Esophagus mucosa (tissue), 1 donor: Measurements from ENCODE around the gene SLC45A1. TPM values are rescaled to one million over a fixed set of nuclear protein-coding genes. Genes with fewer than 3 reads are reported as not detected.
A peak's percentile ranks its signal among the peaks of the same experiment; 100 is the strongest.

Experiments
- ATAC-seq: fragments of 200-7000 bp; cut with Tn5 transposase; one replicate; pipeline ENCODE4 v1.9.1; 2020
- total RNA-seq: library from RNA; stranded (reverse); gene quantifications from one replicate; pipeline ENCODE4 v1.2.4, GENCODE V29; 2023
- donor health status: DM: yes; HTN: yes; CAD: no.

The SLC45A1 gene
- total RNA-seq, 1 donor from 2014 or later, result 0.20 TPM

DNA sequence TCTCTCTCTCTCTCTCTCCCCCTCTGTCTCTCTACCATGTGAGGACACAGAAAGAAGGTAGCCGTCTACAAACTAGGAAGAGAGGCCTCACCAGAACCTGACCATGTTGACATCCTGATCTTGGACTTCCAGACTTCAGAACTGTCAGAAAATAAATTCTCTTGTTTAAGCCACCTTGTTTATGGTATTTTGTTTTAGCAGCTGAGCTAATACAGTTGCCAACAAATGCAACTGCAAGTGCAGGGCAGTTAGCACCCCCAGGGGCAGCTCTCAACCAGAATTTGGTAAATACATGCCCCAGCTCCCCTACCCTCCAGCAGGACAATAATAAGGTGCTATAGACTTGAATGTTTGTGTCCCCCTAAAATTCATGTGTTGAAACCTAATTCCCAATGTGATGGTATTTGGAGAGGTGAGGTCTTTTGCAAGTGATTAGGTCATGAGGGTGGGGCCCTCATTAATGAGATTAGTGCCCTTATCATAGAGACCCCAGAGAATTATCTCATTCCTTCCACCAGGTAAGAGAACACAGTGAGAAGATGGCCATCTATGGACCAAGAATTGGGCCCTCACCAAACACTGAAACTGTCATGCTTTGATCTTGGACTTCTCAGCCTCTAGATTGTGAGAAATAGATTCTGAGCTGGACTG, 6.7 kb upstream of the SLC45A1 start:
- no peak for ATAC-seq

DNA sequence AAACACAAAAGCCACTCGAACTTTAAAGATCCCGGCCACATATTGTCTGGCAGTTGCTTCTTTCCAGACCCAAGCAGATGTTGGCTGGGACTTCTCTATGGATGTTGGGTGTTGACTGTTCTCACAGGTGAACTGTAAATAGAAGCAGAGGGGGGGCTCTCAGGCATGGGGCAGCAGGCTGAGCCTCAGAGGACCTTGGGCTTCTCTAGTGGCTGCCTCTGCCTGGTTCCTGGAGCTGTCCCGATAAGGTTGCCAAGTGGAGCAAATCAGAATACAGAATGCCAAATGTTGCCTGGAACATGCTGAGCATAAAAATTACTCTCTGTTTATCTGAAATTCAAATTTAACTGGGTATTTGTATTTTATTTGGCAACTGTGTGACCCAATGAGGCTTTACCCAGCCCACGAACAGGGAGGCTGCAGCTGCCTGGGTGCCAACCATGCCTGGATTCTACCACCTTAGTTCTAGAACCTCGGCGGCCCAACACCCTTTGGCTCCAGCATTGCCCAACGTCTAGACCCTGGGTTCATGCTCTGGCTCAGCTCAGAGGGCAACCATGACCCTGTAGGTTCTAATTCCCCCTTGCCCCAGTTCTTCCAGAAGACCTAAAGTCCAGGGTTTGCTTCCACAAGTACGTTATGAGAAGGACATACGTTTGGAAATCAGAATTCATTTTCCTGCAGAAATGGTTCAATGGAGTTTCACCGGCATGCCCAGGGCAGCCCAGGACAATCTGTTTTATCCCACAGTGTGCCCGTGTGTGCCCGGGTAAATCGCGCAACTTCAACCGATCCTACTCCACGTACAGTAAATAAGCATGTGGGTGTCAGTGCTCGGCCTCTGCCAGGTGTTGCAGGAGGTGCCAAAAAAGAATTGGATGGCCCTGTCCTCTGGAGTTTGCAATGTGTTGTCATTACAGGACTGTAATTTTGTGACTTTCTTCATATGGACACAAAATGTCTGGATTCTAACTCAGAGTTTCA, 5.4 kb upstream of the SLC45A1 start:
- no peak for ATAC-seq

DNA sequence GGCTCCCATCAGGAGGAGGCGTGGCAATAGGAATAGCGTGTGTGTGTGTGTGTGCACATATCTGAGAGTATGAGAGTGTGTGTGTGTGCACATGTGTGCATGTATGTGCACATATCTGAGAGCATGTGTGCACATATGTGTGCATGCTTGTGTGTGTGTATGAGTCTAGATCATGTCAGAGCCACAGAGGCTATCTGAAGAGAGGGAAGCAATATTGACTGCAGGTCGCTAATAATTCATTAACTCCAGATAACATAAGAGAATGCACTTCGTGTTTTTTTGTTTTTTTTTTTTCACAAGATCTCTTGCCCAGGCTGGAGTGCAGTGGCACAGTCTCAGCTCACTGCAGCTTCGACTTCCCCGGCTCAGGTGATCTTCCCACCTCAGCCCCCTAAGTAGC, 4.7 kb upstream of the SLC45A1 start:
- no peak for ATAC-seq

DNA sequence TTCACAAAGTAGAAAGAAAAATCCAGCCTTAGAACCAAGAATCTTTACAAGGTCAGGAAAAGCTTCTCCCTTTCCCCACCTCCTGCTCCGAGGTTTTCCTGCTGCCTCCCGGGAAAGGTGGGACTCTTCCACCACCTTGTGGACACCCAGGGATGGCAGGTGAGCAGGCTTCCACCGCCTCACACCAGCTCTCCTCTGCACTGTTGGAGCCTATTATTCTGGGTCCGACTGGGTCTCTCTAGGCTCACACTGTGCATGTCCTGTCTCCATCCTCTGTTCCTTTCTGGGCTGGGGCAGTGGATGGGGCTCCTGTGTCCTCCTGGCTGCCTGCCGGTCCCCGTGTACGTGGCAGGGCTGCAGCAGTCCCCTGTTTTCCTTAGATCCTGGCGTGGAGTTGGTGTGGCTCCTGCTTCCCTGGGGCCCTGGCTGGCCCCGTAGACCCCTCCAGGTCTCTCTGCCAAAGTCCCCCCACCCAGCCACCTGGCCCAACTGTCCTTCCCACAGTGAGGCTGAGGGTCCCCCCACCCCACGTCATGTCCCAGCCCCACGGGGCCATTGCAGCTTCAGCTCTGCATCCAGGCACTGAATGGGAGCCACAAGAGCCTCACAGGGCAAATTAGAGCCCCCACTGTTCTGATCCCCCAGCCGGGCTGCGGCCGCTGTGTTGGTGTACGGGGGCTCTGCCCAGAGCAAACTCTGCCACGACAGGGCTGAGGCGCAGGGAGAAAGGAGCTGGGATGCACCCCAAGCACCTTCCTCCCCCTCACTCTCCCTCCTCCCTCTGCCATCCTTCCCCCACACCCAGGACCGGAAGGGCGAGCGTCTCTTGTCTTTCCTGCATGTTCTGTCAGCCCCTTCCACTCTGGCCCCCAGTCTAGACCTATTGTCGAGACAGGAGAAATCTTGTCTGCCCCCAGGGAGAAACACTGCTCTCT, 3.3 kb upstream of the SLC45A1 start:
- ATAC-seq, result peak; percentile 82

DNA sequence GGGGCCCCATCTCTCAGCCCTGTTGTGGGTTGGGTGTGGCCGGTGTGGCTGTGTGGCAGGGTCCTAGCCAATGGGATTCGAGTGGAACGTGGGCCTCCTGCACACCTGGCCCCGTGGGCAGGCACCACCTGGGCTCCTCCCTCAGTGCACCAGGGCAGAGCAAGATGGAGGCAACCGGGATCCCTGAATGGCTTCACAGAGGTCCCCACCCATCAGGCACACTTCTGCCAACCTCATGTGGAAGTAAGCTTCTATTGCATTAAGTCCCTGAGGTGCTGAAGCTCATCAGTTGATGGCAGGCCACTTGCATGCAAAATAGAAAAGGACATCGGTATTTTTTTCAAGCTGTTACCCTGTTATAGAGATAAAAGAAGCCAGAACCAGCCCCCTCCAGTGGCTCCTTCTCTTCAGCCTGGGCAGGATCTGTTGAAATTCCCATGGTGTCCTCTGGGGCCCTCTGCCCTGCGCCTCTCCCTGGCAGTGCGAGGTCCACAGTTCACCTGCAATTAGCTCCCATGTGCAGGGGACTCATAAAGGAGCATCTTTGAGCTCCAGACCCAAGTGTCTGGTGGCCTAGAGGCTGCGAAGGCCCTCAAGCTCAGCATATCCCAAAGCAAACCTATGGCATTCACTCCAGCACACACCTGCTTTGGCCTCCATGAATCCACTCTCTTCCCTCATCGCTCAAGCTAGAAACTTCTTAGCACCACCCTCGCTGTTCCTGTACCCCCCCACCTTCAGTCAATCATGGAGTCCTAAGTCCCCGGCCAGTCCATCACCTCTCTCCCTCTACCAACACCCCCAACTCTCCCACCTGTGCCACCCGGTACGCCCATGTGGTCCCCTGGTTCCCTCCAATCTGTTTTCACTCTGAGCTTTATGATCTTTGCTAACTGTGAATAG, 2.1 kb upstream of the SLC45A1 start:
- no peak for ATAC-seq

DNA sequence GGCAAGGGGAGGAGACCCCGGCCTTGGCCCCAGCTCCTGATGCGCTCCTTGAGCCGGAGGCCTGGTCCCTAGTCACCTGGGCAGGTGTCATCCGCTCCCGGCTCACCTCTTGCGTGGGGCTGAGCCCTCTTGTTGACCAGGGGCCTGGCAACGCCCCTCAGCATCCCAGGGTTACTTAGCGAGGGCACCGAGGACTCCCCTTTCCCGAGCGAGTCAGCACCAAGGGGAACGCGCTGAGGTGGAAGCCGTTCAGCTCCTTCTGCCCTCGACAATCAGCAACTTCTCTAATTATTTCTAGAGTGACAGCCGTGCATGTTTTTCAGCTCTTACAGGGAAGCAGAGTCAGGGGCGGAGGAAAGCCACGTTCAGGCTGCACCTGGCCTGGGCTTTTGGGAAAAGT, 522 bp downstream of the SLC45A1 start:
- ATAC-seq, result no peak

DNA sequence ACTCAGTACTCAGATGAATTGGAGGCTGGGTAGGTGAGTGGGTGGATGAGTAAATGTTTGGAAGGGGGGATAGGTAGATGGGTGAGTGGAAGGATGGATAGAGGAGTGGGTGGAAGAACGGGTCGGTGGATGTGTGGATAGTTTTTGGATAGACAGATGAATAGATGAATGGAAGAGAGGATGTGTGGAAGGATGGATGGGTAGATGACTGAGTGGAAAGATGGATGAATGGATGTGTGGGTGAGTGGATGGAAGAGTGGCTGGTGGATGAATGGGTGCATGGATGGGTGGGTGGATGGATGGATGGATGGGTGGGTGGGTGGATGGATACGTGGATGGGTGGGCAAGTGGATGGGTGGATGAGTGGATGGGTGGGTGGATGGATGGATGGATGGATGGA, 3.7 kb downstream of the SLC45A1 start:
- no peak for ATAC-seq

DNA sequence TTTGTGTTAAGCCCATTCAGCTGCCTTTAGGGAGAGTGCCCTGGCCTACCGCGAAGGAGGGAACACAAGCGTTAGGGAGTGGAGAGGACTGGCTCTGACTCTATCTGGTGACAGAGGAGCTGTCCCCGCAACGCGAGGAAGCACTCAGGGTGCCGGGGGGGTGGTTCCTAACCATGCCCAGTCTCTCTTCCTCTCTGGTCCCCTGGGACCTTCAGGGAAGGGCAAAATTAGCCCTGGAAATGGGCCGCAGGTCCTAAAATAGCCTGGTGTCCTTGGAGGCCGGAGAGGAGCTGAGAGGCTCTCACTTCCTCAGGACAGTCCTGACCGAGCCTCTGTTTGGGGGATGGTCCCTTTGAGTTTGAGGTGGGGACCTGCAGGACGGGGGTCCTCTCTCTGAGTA, 5.8 kb downstream of the SLC45A1 start:
- ATAC-seq, result peak; percentile 42

DNA sequence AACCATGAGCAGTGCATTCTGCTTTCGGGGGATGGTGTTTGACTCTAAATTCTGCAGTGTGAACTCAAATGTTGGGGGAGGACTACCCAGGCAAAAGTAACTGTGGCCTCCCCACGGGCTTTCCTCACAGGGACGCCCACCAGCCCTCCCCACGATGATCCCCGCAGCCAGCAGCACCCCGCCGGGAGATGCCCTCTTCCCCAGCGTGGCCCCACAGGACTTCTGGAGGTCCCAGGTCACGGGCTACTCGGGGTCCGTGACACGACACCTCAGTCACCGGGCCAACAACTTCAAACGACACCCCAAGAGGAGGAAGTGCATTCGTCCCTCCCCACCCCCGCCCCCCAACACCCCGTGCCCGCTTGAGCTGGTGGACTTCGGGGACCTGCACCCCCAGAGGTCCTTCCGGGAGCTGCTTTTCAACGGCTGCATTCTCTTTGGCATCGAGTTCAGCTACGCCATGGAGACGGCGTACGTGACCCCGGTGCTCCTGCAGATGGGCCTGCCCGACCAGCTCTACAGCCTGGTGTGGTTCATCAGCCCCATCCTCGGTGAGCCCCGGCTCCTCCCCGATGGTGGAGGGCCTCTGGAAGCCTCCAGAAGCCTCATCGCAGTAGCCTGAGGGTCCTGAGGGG, 6.4 kb downstream of the SLC45A1 start:
- ATAC-seq, result no peak

DNA sequence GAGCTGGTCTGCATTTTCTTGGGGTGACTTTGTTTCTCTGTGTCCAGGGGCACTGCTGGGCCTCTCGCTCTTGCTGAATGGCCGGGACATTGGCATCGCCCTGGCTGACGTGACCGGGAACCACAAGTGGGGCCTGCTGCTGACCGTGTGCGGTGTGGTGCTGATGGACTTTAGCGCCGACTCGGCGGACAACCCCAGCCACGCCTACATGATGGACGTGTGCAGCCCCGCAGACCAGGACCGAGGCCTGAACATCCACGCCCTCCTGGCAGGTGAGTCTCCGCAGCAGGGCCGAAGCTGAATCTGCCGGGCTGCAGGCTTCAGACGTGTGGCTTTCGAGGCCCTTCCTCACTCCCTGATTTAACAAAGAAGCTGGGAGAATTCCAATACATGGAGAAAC, 7.9 kb downstream of the SLC45A1 start:
- ATAC-seq, result no peak

DNA sequence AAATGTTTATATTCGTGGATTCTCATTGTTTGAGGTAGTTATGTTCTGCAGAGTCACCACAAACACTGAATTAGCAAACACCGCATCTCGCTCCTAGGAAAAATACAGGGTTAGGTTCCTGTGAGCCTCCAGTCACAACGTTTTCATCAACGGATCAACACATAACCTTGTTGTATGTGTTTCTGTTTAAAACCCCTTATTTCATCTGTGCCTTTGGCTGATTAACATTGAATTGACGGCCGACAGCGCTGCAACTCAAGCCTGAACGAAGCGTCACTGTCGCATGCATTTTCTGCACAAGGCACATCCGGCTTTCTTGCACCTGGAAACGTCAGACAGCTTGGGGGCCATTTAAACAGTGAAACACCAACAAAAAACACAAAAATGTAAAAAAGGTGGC, 8.4 kb downstream of the SLC45A1 start:
- no peak for ATAC-seq

DNA sequence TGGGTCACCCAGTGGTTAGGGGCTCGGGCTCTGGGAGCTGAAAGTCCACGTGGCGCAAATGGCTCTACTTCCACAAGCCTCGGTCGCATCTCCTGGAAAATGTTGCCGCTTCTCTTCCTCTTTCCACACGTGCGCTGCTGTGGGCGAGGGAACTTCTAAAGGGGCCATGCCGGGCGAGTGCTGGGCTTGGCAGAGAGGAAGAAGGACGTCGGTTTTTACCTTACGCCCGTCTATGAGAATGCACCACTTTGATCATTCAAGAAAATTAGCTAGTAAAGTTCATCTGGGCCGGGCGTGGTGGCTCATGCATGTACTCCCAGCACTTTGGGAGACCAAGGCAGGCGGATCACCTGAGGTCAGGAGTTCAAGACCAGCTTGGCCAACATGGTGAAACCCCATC, 10.4 kb downstream of the SLC45A1 start:
- no peak for ATAC-seq

DNA sequence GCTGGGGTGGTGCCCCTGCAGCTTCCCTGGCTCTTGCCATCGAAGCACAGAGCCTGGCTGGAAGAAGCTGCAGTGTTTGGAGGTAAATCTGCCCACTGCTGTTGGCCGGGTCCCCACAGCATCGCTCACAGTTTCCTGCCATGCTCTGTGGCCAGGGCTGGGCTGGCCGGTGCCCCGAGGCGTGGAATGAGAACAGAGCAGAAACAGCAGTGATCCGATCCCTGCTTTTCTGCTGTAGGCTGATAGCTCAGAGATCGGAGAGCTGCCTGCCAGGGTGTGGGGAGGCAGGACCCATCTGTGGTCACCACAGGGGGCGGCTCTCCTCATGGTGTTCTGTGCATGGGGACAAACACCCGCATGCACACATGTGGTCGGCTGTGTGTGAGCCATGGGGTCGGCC, 11.5 kb downstream of the SLC45A1 start:
- ATAC-seq, result no peak

DNA sequence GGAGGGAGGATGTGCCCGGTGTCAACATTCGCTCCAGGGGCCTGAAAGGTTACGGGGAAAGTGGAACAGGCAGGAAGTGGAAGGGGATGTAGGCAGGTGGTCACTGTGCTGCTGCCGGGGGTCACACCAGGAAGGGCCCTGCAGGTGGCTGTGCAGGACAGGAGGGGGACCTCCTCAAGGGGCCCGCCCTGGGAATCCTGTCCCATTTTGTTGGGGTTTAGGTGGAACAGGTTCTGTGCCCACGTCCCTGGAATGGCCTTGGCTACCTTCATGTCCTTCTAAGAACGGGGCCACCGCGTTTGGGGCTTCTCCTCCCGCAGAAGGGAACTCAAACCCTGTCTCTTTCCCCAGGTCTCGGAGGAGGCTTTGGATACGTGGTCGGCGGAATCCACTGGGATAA, 11.9 kb downstream of the SLC45A1 start:
- no peak for ATAC-seq

DNA sequence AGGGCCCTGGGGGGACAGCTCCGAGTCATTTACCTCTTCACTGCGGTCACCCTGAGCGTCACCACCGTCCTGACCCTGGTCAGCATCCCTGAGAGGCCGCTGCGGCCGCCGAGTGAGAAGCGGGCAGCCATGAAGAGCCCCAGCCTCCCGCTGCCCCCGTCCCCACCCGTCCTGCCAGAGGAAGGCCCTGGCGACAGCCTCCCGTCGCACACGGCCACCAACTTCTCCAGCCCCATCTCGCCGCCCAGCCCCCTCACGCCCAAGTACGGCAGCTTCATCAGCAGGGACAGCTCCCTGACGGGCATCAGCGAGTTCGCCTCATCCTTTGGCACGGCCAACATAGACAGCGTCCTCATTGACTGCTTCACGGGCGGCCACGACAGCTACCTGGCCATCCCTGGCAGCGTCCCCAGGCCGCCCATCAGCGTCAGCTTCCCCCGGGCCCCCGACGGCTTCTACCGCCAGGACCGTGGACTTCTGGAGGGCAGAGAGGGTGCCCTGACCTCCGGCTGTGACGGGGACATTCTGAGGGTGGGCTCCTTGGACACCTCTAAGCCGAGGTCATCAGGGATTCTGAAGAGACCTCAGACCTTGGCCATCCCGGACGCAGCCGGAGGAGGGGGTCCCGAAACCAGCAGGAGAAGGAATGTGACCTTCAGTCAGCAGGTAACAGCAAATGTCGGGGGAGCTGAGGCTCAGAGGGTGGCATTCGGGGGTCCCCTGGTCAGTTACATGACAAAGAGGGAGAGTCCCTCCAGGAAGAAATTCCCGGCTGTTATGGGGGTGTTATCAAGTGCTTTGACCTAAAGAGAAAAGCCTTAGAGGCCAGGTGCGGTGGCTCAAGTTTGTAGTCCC, 12.6 kb downstream of the SLC45A1 start:
- no peak for ATAC-seq

DNA sequence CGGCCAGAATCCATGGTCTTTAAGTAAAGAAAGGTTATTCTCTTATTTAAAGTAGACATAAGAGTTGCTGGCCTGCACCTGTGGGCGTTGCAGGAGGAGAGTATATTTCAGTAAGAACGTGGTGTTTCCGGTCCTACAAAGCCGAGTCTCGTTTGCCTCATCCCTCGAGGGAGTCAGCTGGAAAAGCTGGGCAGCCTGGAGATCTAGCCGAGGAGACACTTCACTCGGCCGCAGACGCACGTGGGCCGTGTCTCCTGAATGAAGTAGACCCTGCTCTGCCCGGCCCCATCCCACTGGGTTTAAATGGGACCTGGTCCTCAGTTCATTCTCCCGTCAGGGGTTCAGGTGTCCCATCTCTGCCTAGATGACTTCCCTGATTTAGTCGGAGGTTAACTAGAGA, 14.9 kb downstream of the SLC45A1 start:
- ATAC-seq, result no peak

DNA sequence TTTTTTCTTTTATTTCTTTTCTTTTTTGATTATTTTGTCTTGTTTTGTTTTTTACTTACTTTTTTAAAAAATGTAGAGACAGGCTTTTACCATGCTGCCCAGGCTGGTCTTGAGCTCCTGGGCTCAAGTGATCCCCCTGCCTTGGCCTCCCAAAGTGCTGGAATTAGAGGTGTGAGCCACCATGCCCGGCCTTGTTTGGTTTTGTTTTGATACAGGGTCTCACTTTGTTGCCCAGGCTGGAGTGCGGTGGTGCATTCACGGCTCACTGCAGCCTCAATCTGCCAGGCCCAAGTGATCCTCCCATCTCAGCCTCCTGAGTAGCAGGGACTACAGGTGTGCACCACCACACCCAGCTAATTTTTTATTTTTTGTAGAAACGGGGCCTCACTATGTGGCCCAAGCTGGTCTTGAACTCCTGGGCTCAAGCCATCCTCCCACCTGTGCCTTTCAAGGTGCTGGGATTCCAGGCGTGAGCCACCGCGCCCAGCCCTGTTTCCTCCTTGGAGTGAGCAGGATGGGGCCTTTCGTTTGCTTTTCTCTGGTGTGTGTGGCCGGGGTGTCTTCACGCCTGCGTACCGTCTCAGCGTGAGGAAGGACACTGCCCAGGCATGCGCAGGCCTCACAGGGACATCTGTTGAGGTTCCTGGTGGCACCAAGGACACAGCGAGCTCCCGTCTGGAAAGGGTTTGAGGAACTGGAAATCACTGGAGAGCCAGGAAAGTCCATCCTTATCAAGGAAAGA, 15.5 kb downstream of the SLC45A1 start:
- ATAC-seq, result no peak

DNA sequence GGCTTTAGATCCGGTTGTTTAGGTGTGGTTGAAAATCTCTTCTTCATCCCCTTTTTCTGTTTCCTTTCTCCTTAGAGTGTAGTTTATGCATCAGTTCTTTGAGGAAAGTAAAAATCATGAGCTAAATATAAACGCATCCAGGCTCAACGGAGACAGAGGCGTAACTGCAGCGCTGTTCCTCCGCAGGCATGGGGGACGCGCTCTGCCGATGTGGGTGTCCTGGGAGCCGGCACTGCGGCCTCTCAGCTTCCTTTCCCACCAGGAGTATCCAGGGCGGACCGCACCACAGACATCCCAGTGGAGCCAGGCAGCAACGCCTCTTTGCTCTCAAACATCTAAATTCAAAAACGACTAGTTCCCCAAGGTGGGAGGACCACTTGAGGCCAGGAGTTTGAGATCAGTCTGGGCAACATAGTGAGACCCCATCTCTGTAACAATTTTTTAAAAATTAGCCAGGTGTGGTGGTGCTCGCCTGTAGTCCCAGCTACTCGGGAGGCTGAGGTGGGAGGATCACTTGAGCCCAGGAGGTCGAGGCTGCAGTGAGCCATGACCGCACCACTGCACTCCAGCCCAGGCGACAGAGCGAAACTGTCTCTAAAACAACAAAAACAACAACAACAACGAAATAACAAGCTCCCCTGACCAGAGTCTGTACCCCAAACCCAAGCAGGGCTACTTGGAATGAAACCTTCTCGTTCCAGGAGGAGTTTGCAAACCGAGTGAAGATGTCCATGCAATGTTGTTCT, 16.4 kb downstream of the SLC45A1 start:
- no peak for ATAC-seq

DNA sequence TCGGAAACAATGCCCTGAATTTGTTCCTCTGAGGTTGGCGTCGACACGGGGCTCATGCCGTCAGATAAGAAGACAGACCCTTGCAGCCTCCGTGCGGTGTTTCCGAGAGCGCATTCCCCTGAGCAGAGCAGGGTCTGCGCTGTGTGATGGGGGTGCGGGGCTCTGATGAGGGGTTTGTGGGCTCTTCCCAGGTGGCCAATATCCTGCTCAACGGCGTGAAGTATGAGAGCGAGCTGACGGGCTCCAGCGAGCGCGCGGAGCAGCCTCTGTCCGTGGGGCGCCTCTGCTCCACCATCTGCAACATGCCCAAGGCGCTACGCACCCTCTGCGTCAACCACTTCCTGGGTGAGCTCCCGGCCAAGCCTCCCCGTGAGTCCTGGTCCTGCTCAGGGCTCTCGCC, 17.3 kb downstream of the SLC45A1 start:
- no peak for ATAC-seq
